H1 (cell line): ENCODE measurements around the gene STAT3. TPM values are rescaled to one million over a fixed set of nuclear protein-coding genes. Genes with fewer than 3 reads are reported as not detected.

Experiments used
- CTCF ChIA-PET: fragments of 300-600 bp; sonication (Branson Sonifier 250); formaldehyde crosslinking; loops from one replicate; lab custom pipeline; 2021; ENCODE audit not compliant: partially characterized antibody; lab: Charles Lee
- POLR2A ChIA-PET: fragments of 300-600 bp; sonication (Branson Sonifier 250); formaldehyde crosslinking; loops from one replicate; lab custom pipeline; 2021; ENCODE audit warnings: inconsistent platforms; ENCODE audit not compliant: partially characterized antibody; lab: Charles Lee
- DNase-seq, 2 experiments: peaks; one replicate each; pipeline versions ENCODE4 v3.0.0 to v3.0.0-alpha.2; 2010 to 2022; ENCODE audit warnings: low spot score in 2 of 2, low read depth in 1 of 2, mixed read lengths in 1 of 2
- FAIRE-seq: peaks from 2 replicates; lab custom pipeline; 2011; peaks lifted over from hg19 to GRCh38; lab: Jason Lieb, UNC
- H2AFZ ChIP-seq: 2 replicates; pipeline ENCODE4 v1.8.1; 2012; ENCODE audit warnings: low read length, inconsistent platforms
- H2AK5ac ChIP-seq: 2 replicates; pipeline ENCODE4 v1.6.1; 2013; ENCODE audit warnings: low read depth, low read length
- H2BK120ac ChIP-seq: replicated peaks from 2 replicates; pipeline ENCODE3; 2013; ENCODE audit warnings: low read depth, low read length, inconsistent platforms
- H2BK12ac ChIP-seq: 2 replicates; pipeline ENCODE4 v1.6.1; 2013; ENCODE audit warnings: low read depth, low read length
- H2BK15ac ChIP-seq: 2 replicates; pipeline ENCODE4 v1.6.1; 2013; ENCODE audit warnings: low read length
- H2BK20ac ChIP-seq: 2 replicates; pipeline ENCODE4 v1.6.1; 2013; ENCODE audit warnings: low read length
- H2BK5ac ChIP-seq: 2 replicates; pipeline ENCODE4 v1.6.1; 2013; ENCODE audit warnings: low read depth, low read length
- H3K14ac ChIP-seq: 2 replicates; pipeline ENCODE4 v1.6.1; 2013; ENCODE audit warnings: inconsistent platforms; ENCODE audit not compliant: insufficient read length
- H3K18ac ChIP-seq: 2 replicates; pipeline ENCODE4 v1.6.1; 2013; ENCODE audit warnings: low read length; ENCODE audit errors: extremely low read depth
- H3K23ac ChIP-seq: 2 replicates; pipeline ENCODE4 v1.6.1; 2013; ENCODE audit warnings: inconsistent platforms; ENCODE audit not compliant: insufficient read length
- H3K23me2 ChIP-seq: 2 replicates; pipeline ENCODE4 v1.6.1; 2013; ENCODE audit warnings: low read depth, low read length
- H3K27ac ChIP-seq: 2 replicates; pipeline ENCODE4 v1.6.1; 2011; ENCODE audit warnings: low read depth, low read length, inconsistent platforms
- H3K27me3 ChIP-seq, 4 experiments: replicated peaks in 1 of 4; 1 replicate in 1 of 4; 2 replicates in 3 of 4; pipeline versions ENCODE4 v1.6.1 to v1.8.1; 2011 to 2013; ENCODE audit warnings: low read length in 3 of 4, mild to moderate bottlenecking in 3 of 4, inconsistent platforms in 2 of 4, mixed read lengths in 2 of 4, moderate library complexity in 1 of 4; ENCODE audit not compliant: control insufficient read depth in 3 of 4, insufficient read depth in 3 of 4; ENCODE audit errors: extremely low read depth in 1 of 4
- H3K36me3 ChIP-seq, 4 experiments: 2 replicates each; pipeline versions ENCODE4 v1.6.1 to v1.8.1; 2011 to 2013; ENCODE audit warnings: mild to moderate bottlenecking in 4 of 4, low read length in 3 of 4, moderate library complexity in 2 of 4, control low read depth in 1 of 4, inconsistent platforms in 1 of 4; ENCODE audit not compliant: insufficient read depth in 4 of 4, control insufficient read depth in 2 of 4
- H3K4ac ChIP-seq: replicated peaks from 2 replicates; pipeline ENCODE3; 2013; ENCODE audit warnings: low read length, low read depth, mixed read lengths, inconsistent platforms; ENCODE audit not compliant: insufficient read length
- H3K4me1 ChIP-seq, 4 experiments: replicated peaks in 1 of 4; 1 replicate in 1 of 4; 2 replicates in 3 of 4; pipeline versions ENCODE4 v1.6.1 to v1.8.1; 2011 to 2013; ENCODE audit warnings: low read length in 3 of 4, inconsistent platforms in 2 of 4, mixed read lengths in 1 of 4; ENCODE audit not compliant: insufficient read depth in 4 of 4, control insufficient read depth in 3 of 4
- H3K4me2 ChIP-seq, 2 experiments: 2 replicates each; pipeline versions ENCODE4 v1.6.1 to v1.8.1; 2011 to 2013; ENCODE audit warnings: low read depth in 2 of 2, low read length in 2 of 2, control low read depth in 1 of 2, inconsistent platforms in 1 of 2, mild to moderate bottlenecking in 1 of 2; ENCODE audit not compliant: insufficient read depth in 1 of 2
- H3K4me3 ChIP-seq, 4 experiments: fragments of 200-600, 300-600 bp in 1 of 4; sonication (generic), shearing (Covaris generic), sonication (Bioruptor Twin) in 1 of 4; 2 replicates each; pipeline versions ENCODE4 v1.5.1 to v1.8.1; 2011 to 2016; ENCODE audit warnings: low read length in 4 of 4, low read depth in 3 of 4, control low read depth in 2 of 4, inconsistent platforms in 2 of 4, mild to moderate bottlenecking in 2 of 4, mixed read lengths in 1 of 4, moderate library complexity in 1 of 4; ENCODE audit not compliant: insufficient read depth in 2 of 4; ENCODE audit errors: extremely low read depth in 1 of 4
- H3K56ac ChIP-seq: replicated peaks from 2 replicates; pipeline ENCODE3; 2013; ENCODE audit warnings: low read depth, mild to moderate bottlenecking, mixed read lengths, low read length, inconsistent platforms; ENCODE audit not compliant: insufficient read length
- H3K79me1 ChIP-seq: 2 replicates; pipeline ENCODE4 v1.6.1; 2013; ENCODE audit warnings: low read depth, low read length, control low read depth
- H3K79me2 ChIP-seq, 2 experiments: 2 replicates each; pipeline versions ENCODE4 v1.6.1 to v1.8.1; 2012 to 2013; ENCODE audit warnings: low read length in 2 of 2, mild to moderate bottlenecking in 2 of 2, inconsistent platforms in 1 of 2; ENCODE audit not compliant: insufficient read depth in 2 of 2, control insufficient read depth in 1 of 2
- H3K9ac ChIP-seq, 4 experiments: replicated peaks in 1 of 4; 1 replicate in 1 of 4; 2 replicates in 3 of 4; pipeline versions ENCODE4 v1.6.1 to v1.8.1; 2011 to 2013; ENCODE audit warnings: low read depth in 3 of 4, low read length in 3 of 4, control low read depth in 2 of 4, mild to moderate bottlenecking in 2 of 4, moderate library complexity in 2 of 4, inconsistent platforms in 1 of 4; ENCODE audit errors: extremely low read depth in 1 of 4
- H3K9me3 ChIP-seq, 2 experiments: 2 replicates each; pipeline versions ENCODE4 v1.6.1 to v1.8.1; 2012 to 2013; ENCODE audit warnings: mild to moderate bottlenecking in 2 of 2, moderate library complexity in 2 of 2, control low read depth in 1 of 2, inconsistent platforms in 1 of 2, low read depth in 1 of 2, low read length in 1 of 2, mixed read lengths in 1 of 2; ENCODE audit not compliant: insufficient read depth in 2 of 2
- H4K20me1 ChIP-seq, 2 experiments: replicated peaks in 1 of 2; 2 replicates each; pipeline versions ENCODE3 to v1.8.1; 2011 to 2013; ENCODE audit warnings: inconsistent platforms in 2 of 2, low read length in 2 of 2, mild to moderate bottlenecking in 1 of 2; ENCODE audit not compliant: insufficient read depth in 2 of 2, control insufficient read depth in 1 of 2
- H4K5ac ChIP-seq: 2 replicates; pipeline ENCODE4 v1.6.1; 2013; ENCODE audit warnings: low read length, low read depth, mixed read lengths, inconsistent platforms; ENCODE audit not compliant: insufficient read length
- H4K8ac ChIP-seq: 2 replicates; pipeline ENCODE4 v1.8.0; 2013; ENCODE audit warnings: mild to moderate bottlenecking, moderate library complexity, low read length, inconsistent platforms; ENCODE audit not compliant: insufficient read depth; ENCODE audit errors: extremely low read depth
- H4K91ac ChIP-seq: replicated peaks from 2 replicates; pipeline ENCODE3; 2013; ENCODE audit warnings: low read length, mixed read lengths, inconsistent platforms; ENCODE audit not compliant: insufficient read length
- ATF3 ChIP-seq: IDR thresholded peaks from 2 replicates; pipeline ENCODE4 v1.6.1; 2011; ENCODE audit warnings: low read depth, mild to moderate bottlenecking, low read length; ENCODE audit not compliant: insufficient read depth
- CTBP2 ChIP-seq: IDR thresholded peaks from 2 replicates; pipeline ENCODE4 v1.7.0; 2011; ENCODE audit warnings: borderline replicate concordance, mild to moderate bottlenecking, moderate library complexity, mixed read lengths, low read length; ENCODE audit not compliant: insufficient read depth, insufficient read length
- EZH2 ChIP-seq: fragments of 200-600 bp; sonication (generic); IDR thresholded peaks from 2 replicates; pipeline ENCODE4 v1.7.1; 2012; ENCODE audit warnings: low read depth, mild to moderate bottlenecking, moderate library complexity, low read length, inconsistent platforms; ENCODE audit not compliant: severe bottlenecking
- HDAC2 ChIP-seq, 2 experiments: fragments of 300-600 bp in 1 of 2; sonication (generic) in 1 of 2; IDR thresholded peaks; 2 replicates each; pipeline ENCODE4 v1.6.1; 2011 to 2012; ENCODE audit warnings: low read depth in 2 of 2, low read length in 2 of 2, mild to moderate bottlenecking in 2 of 2, moderate library complexity in 2 of 2, borderline replicate concordance in 1 of 2, inconsistent platforms in 1 of 2
- HDAC6 ChIP-seq: IDR thresholded peaks from one replicate; pipeline ENCODE4 v1.7.1; 2012; ENCODE audit warnings: low read depth, mild to moderate bottlenecking, inconsistent platforms, low read length, moderate library complexity
- JUND ChIP-seq: IDR thresholded peaks from 2 replicates; pipeline ENCODE4 v1.6.1; 2011; ENCODE audit warnings: mild to moderate bottlenecking, improper control_type of control experiment, low read length
- MAFK ChIP-seq: IDR thresholded peaks from 2 replicates; pipeline ENCODE4 v1.6.1; 2012; ENCODE audit warnings: low read depth, mild to moderate bottlenecking, improper control_type of control experiment, low read length
- RBBP5 ChIP-seq: IDR thresholded peaks from 2 replicates; pipeline ENCODE4 v1.7.1; 2012; ENCODE audit warnings: low read depth, mild to moderate bottlenecking, inconsistent platforms, low read length, moderate library complexity, borderline replicate concordance
- SAP30 ChIP-seq: fragments of 300-600 bp; sonication (generic); IDR thresholded peaks from 2 replicates; pipeline ENCODE4 v1.7.1; 2012; ENCODE audit warnings: low read length, moderate library complexity, mild to moderate bottlenecking, inconsistent platforms; ENCODE audit not compliant: insufficient read depth, insufficient replicate concordance
- SIN3A ChIP-seq, 2 experiments: IDR thresholded peaks in 1 of 2; conservative IDR thresholded peaks in 1 of 2; 2 replicates each; pipeline ENCODE4 v1.6.1; 2011 to 2012; ENCODE audit warnings: low read length in 2 of 2, improper control_type of control experiment in 1 of 2, low read depth in 1 of 2, mild to moderate bottlenecking in 1 of 2
- SIX5 ChIP-seq: IDR thresholded peaks from 2 replicates; pipeline ENCODE4 v1.6.1; 2011; ENCODE audit warnings: mild to moderate bottlenecking, low read depth, low read length
- SP1 ChIP-seq: IDR thresholded peaks from 2 replicates; pipeline ENCODE4 v1.6.1; 2011; ENCODE audit warnings: low read depth, low read length
- SP2 ChIP-seq: IDR thresholded peaks from 2 replicates; pipeline ENCODE4 v1.6.1; 2012; ENCODE audit warnings: mild to moderate bottlenecking, low read length, inconsistent platforms
- TBP ChIP-seq: IDR thresholded peaks from 2 replicates; pipeline ENCODE4 v1.6.1; 2011; ENCODE audit warnings: low read depth, low read length, improper control_type of control experiment
- polyA plus RNA-seq, 7 experiments: library from polyadenylated mRNA; depleted of rRNA in 3 of 7; stranded (reverse) in 5 of 7; unstranded in 2 of 7; fragments of >200 nt in 5 of 7; fragments of 200-250 nt in 2 of 7; gene quantifications; 1 replicate in 5 of 7; 2 replicates in 1 of 7; 4 replicates in 1 of 7; pipeline versions ENCODE4 v1.2.1 to v1.2.3, GENCODE V29; 2011 to 2013; ENCODE audit warnings: missing spikeins in 2 of 7, mixed read lengths in 2 of 7
- total RNA-seq: library from RNA; stranded (reverse); fragmentation: NEBNext Ultra II Directional; extraction: Animal tissue kit (Norgen Biotek cat#: 25700); gene quantifications from 2 replicates; pipeline ENCODE4 v1.2.1, GENCODE V29; 2021

The STAT3 gene
- total and polyA plus RNA-seq, 2 of the 8 experiments (the other 6 are each of a cell fraction or from before 2014, with no cell fraction given): 38.4 to 94.1 TPM

GRCh38 chr17:42340691-42341127, 47.5 kb downstream of the STAT3 start:
- no peak overlapping the region for H2BK5ac ChIP-seq
- H2BK12ac ChIP-seq: no peak overlapping the region
- no peak overlapping the region for H2BK15ac ChIP-seq
- TF ChIP-seq EZH2: no peak
- no peak for TF ChIP-seq SIX5
- TF ChIP-seq ATF3: no peak
- TF ChIP-seq SAP30: no peak
- no peak for TF ChIP-seq SP2
- no peak for TF ChIP-seq HDAC2 (IDR thresholded peaks at IDR 0.05; ENCODE audit: borderline replicate concordance in 1 of 2, low read depth in 2 of 2, low read length in 2 of 2)
- TF ChIP-seq SP1: no peak
- no peak for TF ChIP-seq MAFK
- no peak for TF ChIP-seq JUND
- no peak for TF ChIP-seq TBP
- no peak for TF ChIP-seq HDAC6
- no peak for TF ChIP-seq CTBP2
- no peak for TF ChIP-seq SIN3A (conservative IDR thresholded peaks at IDR 0.05 in 1 of 2, IDR thresholded peaks at IDR 0.05 in 1 of 2; ENCODE audit: low read depth in 1 of 2, low read length in 2 of 2)
- no peak for TF ChIP-seq RBBP5
- TF ChIP-seq, all 59 proteins: peak for 0
- Histone ChIP-seq H3K4ac (no peak overlapping the region), H3K27me3 (no peaks in the 10 kb centered on the region), H4K8ac (no peak overlapping the region), H3K18ac (no peak overlapping the region), H3K4me3 (no peak overlapping the region), H3K4me1 (no peaks in the 10 kb centered on the region; a peak in 1 of 7 replicates), H3K36me3 (peaks cover 17 to 77% (median 42%) of the 10 kb centered on the region in 4 experiments), H3K14ac (no peak overlapping the region), H3K27ac (no peak overlapping the region), H3K23me2 (no peaks in the 10 kb centered on the region), H2AK5ac (no peak overlapping the region), H2AFZ (no peak overlapping the region), H4K91ac (no peak overlapping the region), H4K5ac (no peak overlapping the region), H2BK20ac (no peak overlapping the region), H3K9me3 (no peaks in the 10 kb centered on the region), H3K23ac (no peak overlapping the region), H3K9ac (no peak overlapping the region), H3K56ac (no peak overlapping the region), H3K4me2 (no peak overlapping the region), H3K79me2 (no peaks in the 10 kb centered on the region), H4K20me1 (peaks cover 2% of the 10 kb centered on the region in 2 experiments), H3K79me1 (no peaks in the 10 kb centered on the region), H2BK120ac (no peak overlapping the region)
- CTCF ChIA-PET: interaction anchor here (0.7 to 1.4 kb wide), 7 partner anchors 9 to 86 kb away, joined by 3 to 5 read pairs (median 4); no protein-coding TSS in a partner anchor
- FAIRE-seq (no peak), DNase-seq (no peak)
- POLR2A ChIA-PET: interaction anchor here (1.4 kb wide), 1 partner anchor 12 kb away, joined by 3 read pairs; no protein-coding TSS in a partner anchor
